Endometrial microvascular endothelial cells (primary cell): ENCODE data around the gene MTIF2. TPM values are rescaled to one million over a fixed set of nuclear protein-coding genes. Genes with fewer than 3 reads are reported as not detected.
"Not testable (repeated sequence)": the region's sequence is repeated elsewhere in the genome, so short reads cannot be mapped to it uniquely, and the experiment has no call there.

ENCODE experiments used
- in situ Hi-C: cut with HindIII; loops from 2 replicates; pipeline ENCODE4 v1.10.0; 2017; ENCODE audit warnings: low sequenced_read_pairs, low pct_unique_long_range_greater_than_20kb; ENCODE audit errors: inconsistent ontology term
- total RNA-seq: library from RNA; depleted of rRNA; stranded (reverse); fragments of >200 nt; gene quantifications from one replicate; pipeline ENCODE4 v1.2.3, GENCODE V29; 2015; ENCODE audit errors: inconsistent ontology term

Gene MTIF2
- total RNA-seq: 26.1 TPM

- in situ Hi-C loops: no loop called here
Observed at GRCh38 chr2:55268907-55269644, at the start of gene MTIF2. Gene MTIF2, minus strand, starts transcription at chr2:55269231. Its CDS starts 5,373 bp downstream, at chr2:55263858.

- in situ Hi-C loops: no loop called here
Observed at GRCh38 chr2:55314985-55315384, 46.0 kb upstream of the MTIF2 start.

- in situ Hi-C loops: no loop called here
Observed at GRCh38 chr2:55311444-55311870, 42.4 kb upstream of the MTIF2 start.

GRCh38 chr2:55309446-55309845, 40.4 kb upstream of the MTIF2 start:
- in situ Hi-C loops: no loop called here

GRCh38 chr2:55302241-55302640, 33.2 kb upstream of the MTIF2 start:
- in situ Hi-C loops: no loop called here

GRCh38 chr2:55301277-55301676, 32.2 kb upstream of the MTIF2 start:
- in situ Hi-C loops: no loop called here

GRCh38 chr2:55296393-55296792, 27.4 kb upstream of the MTIF2 start:
- in situ Hi-C loops: no loop called here

GRCh38 chr2:55283083-55283482, 14.1 kb upstream of the MTIF2 start:
- in situ Hi-C loops: no loop called here

GRCh38 chr2:55282110-55282917, 13.3 kb upstream of the MTIF2 start:
- in situ Hi-C loops: no loop called here

- in situ Hi-C loops: not testable (repeated sequence)
Observed at GRCh38 chr2:55280851-55281546, 12.0 kb upstream of the MTIF2 start.

GRCh38 chr2:55279859-55280424, 10.9 kb upstream of the MTIF2 start:
- in situ Hi-C loops: not testable (repeated sequence)

GRCh38 chr2:55279214-55279835, 10.3 kb upstream of the MTIF2 start:
- in situ Hi-C loops: not testable (repeated sequence)

- in situ Hi-C loops: no loop called here
Observed at GRCh38 chr2:55277310-55277709, 8.3 kb upstream of the MTIF2 start.

GRCh38 chr2:55274346-55274745, 5.3 kb upstream of the MTIF2 start:
- in situ Hi-C loops: not testable (repeated sequence)

GRCh38 chr2:55269645-55269990, 587 bp upstream of the MTIF2 start:
- in situ Hi-C loops: no loop called here

GRCh38 chr2:55268288-55268906, 634 bp downstream of the MTIF2 start:
- in situ Hi-C loops: no loop called here

- in situ Hi-C loops: not testable (repeated sequence)
Observed at GRCh38 chr2:55259586-55259985, 9.4 kb downstream of the MTIF2 start.

- in situ Hi-C loops: no loop called here
Observed at GRCh38 chr2:55252832-55253231, 16.2 kb downstream of the MTIF2 start.
